Neural cell (in vitro differentiated cells): ENCODE results near the gene ACAD9. TPM values are rescaled to one million over a fixed set of nuclear protein-coding genes. Genes with fewer than 3 reads are reported as not detected.

Experiments
- H2AFZ ChIP-seq: fragments of 200-600, 300-800 bp; sonication (generic), shearing (Covaris generic); 2 replicates; pipeline ENCODE4 v1.6.0; 2014; ENCODE audit warnings: low read depth, mild to moderate bottlenecking, antibody characterized with exemption, low read length, moderate library complexity
- H3F3A ChIP-seq: fragments of 200-600 bp; shearing (Covaris generic); 2 replicates; pipeline ENCODE4 v1.6.1; 2016; ENCODE audit warnings: mild to moderate bottlenecking, moderate library complexity, mixed read lengths, antibody characterized with exemption, low read length; ENCODE audit not compliant: insufficient read depth, poor library complexity, severe bottlenecking
- H3K27ac ChIP-seq: fragments of 200-600, 300-800 bp; sonication (generic), shearing (Covaris generic); 2 replicates; pipeline ENCODE4 v1.5.1; 2014; ENCODE audit warnings: mild to moderate bottlenecking, low read length, moderate library complexity
- H3K27me3 ChIP-seq: fragments of 300-800, 200-600 bp; sonication (generic), shearing (Covaris generic); 2 replicates; pipeline ENCODE4 v1.6.0; 2014; ENCODE audit warnings: mild to moderate bottlenecking, low read depth, low read length, moderate library complexity; ENCODE audit not compliant: insufficient read depth
- H3K36me3 ChIP-seq: fragments of 300-800, 200-600 bp; sonication (generic), shearing (Covaris generic); 2 replicates; pipeline ENCODE4 v1.5.1; 2014; ENCODE audit warnings: mild to moderate bottlenecking, antibody characterized with exemption, low read length, moderate library complexity; ENCODE audit not compliant: insufficient read depth
- H3K4me2 ChIP-seq: fragments of 300-800, 200-600 bp; sonication (generic), shearing (Covaris generic); 2 replicates; pipeline ENCODE4 v1.6.0; 2014; ENCODE audit warnings: mild to moderate bottlenecking, low read length
- H3K4me3 ChIP-seq: fragments of 300-800, 200-600 bp; sonication (generic), shearing (Covaris generic); 2 replicates; pipeline ENCODE4 v1.5.1; 2014; ENCODE audit warnings: mild to moderate bottlenecking, low read length, moderate library complexity
- H3K79me2 ChIP-seq: fragments of 200-600 bp; shearing (Covaris generic); replicated peaks from 2 replicates; pipeline ENCODE4 v1.6.0; 2014; ENCODE audit warnings: mild to moderate bottlenecking, low read length, moderate library complexity; ENCODE audit not compliant: insufficient read depth
- H3K9ac ChIP-seq: fragments of 300-800, 200-600 bp; sonication (generic), shearing (Covaris generic); 2 replicates; pipeline ENCODE4 v1.6.1; 2016; ENCODE audit warnings: mild to moderate bottlenecking, low read length, mixed read lengths
- H3K9me2 ChIP-seq: fragments of 200-600 bp; shearing (Covaris generic); 2 replicates; pipeline ENCODE4 v1.6.1; 2016; ENCODE audit warnings: mild to moderate bottlenecking, low read length, mixed read lengths; ENCODE audit not compliant: insufficient read depth
- H3K9me3 ChIP-seq: fragments of 200-600, 300-800 bp; sonication (generic), shearing (Covaris generic); 2 replicates; pipeline ENCODE4 v1.6.1; 2016; ENCODE audit warnings: mild to moderate bottlenecking, mixed run types, low read length, moderate library complexity, mixed read lengths
- H4K20me1 ChIP-seq: fragments of 200-600 bp; shearing (Covaris generic); 2 replicates; pipeline ENCODE4 v1.6.1; 2016; ENCODE audit warnings: mild to moderate bottlenecking, mixed run types; ENCODE audit not compliant: insufficient read depth
- EP300 ChIP-seq: fragments of 450-650 bp; conservative IDR thresholded peaks from 2 replicates; pipeline ENCODE4 v1.6.1; 2014; ENCODE audit warnings: antibody characterized with exemption, mild to moderate bottlenecking, moderate library complexity; ENCODE audit not compliant: poor library complexity, severe bottlenecking
- EZH2 ChIP-seq: fragments of 200-600, 300-800 bp; shearing (Covaris generic), sonication (generic); IDR thresholded peaks from 2 replicates; pipeline ENCODE4 v1.6.1; 2014; ENCODE audit warnings: antibody characterized with exemption, low read length, borderline replicate concordance, mild to moderate bottlenecking; ENCODE audit not compliant: insufficient read depth, poor library complexity, severe bottlenecking
- MXI1 ChIP-seq: fragments of 450-650 bp; conservative IDR thresholded peaks from 2 replicates; pipeline ENCODE4 v1.6.1; 2014; ENCODE audit warnings: antibody characterized with exemption, mild to moderate bottlenecking; ENCODE audit not compliant: poor library complexity, severe bottlenecking
- POLR2AphosphoS5 ChIP-seq: IDR thresholded peaks from 2 replicates; pipeline ENCODE4 v1.6.1; 2012
- RAD21 ChIP-seq: fragments of 450-650 bp; conservative IDR thresholded peaks from 2 replicates; pipeline ENCODE4 v1.6.1; 2014; ENCODE audit warnings: antibody characterized with exemption, mild to moderate bottlenecking, moderate library complexity
- REST ChIP-seq: IDR thresholded peaks from 2 replicates; pipeline ENCODE4 v1.6.1; 2012; ENCODE audit warnings: borderline replicate concordance
- SMC3 ChIP-seq: fragments of 450-650 bp; conservative IDR thresholded peaks from 2 replicates; pipeline ENCODE4 v1.6.1; 2014; ENCODE audit warnings: antibody characterized with exemption, mild to moderate bottlenecking, moderate library complexity; ENCODE audit not compliant: poor library complexity
- TAF1 ChIP-seq: IDR thresholded peaks from 2 replicates; pipeline ENCODE4 v1.6.1; 2012; ENCODE audit warnings: low read depth
- polyA plus RNA-seq: library from polyadenylated mRNA; depleted of rRNA; stranded (reverse); fragments of >200 nt; gene quantifications from 2 replicates; pipeline ENCODE4 v1.2.3, GENCODE V29; 2014
- TF ChIP-seq, protein P1 (sequence below): fragments of 450-650 bp; IDR thresholded peaks from 2 replicates; pipeline ENCODE4 v1.5.1; 2014; ENCODE audit warnings: antibody characterized with exemption, mild to moderate bottlenecking, moderate library complexity; ENCODE audit not compliant: poor library complexity, severe bottlenecking

Gene ACAD9
- polyA plus RNA-seq, 1 donor from 2014 or later: 33.5 TPM

DNA sequence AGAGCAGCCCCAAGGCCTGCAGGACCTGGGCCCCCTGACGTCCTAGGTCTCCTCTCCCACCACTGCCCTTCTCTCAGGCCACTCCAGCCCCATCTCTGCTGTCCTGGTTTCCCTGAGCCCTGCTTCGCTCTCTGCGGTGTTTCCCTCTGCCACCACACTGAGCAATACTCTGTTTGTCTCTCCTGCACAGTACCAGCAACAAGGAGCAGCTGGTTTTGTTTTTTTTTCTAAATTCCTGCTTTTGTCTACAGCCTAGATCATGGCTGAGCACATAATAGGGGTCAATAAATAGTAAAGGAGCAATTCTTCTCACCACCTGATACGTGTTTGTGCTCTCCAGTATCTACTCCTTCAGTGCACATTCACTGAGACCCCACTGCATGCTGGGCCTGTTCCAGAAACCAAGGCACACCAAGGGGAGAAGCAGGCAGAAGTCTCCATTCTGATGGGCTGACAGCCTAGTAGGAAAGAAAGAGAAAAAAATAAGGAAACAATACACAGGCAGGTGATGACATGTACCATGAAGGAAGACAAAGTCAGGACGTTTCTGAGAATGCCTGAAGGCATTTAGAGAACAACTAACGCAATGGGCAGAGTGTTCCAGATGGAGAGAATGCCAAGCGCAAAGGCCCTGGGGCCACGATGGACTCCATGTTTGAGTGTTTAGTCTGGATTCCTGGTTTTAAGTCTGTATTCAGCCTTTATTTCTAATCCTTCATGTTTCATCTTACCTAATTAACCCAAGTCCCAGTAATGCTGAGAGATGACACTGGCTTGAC is 6.0 kb upstream of the ACAD9 start:
- H3K27ac ChIP-seq: no peak overlapping the region
- no peaks in the 10 kb centered on the region for H4K20me1 ChIP-seq
- H3K79me2 ChIP-seq: peaks cover 5% of the 10 kb centered on the region
- H3K9ac ChIP-seq: no peak overlapping the region
- no peaks in the 10 kb centered on the region for H3K9me2 ChIP-seq
- H2AFZ ChIP-seq: no peak overlapping the region
- no peaks in the 10 kb centered on the region for H3K36me3 ChIP-seq
- no peaks in the 10 kb centered on the region for H3K9me3 ChIP-seq
- TF ChIP-seq POLR2AphosphoS5: no peak
- TF ChIP-seq SMC3: no peak
- no peak for TF ChIP-seq RAD21
- TF ChIP-seq, protein P1, sequence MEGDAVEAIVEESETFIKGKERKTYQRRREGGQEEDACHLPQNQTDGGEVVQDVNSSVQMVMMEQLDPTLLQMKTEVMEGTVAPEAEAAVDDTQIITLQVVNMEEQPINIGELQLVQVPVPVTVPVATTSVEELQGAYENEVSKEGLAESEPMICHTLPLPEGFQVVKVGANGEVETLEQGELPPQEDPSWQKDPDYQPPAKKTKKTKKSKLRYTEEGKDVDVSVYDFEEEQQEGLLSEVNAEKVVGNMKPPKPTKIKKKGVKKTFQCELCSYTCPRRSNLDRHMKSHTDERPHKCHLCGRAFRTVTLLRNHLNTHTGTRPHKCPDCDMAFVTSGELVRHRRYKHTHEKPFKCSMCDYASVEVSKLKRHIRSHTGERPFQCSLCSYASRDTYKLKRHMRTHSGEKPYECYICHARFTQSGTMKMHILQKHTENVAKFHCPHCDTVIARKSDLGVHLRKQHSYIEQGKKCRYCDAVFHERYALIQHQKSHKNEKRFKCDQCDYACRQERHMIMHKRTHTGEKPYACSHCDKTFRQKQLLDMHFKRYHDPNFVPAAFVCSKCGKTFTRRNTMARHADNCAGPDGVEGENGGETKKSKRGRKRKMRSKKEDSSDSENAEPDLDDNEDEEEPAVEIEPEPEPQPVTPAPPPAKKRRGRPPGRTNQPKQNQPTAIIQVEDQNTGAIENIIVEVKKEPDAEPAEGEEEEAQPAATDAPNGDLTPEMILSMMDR: no peak
- no peak for TF ChIP-seq MXI1
- TF ChIP-seq REST: no peak
- TF ChIP-seq EP300: no peak
- H3K4me3 ChIP-seq: no peak overlapping the region
- no peaks in the 10 kb centered on the region for H3K27me3 ChIP-seq
- no peaks in the 10 kb centered on the region for H3F3A ChIP-seq
- no peak overlapping the region for H3K4me2 ChIP-seq

- H4K20me1 ChIP-seq: no peaks in the 10 kb centered on the region
- H3K9ac ChIP-seq: no peak overlapping the region
- no peaks in the 10 kb centered on the region for H3K36me3 ChIP-seq
- H3K9me3 ChIP-seq: no peaks in the 10 kb centered on the region
- no peaks in the 10 kb centered on the region for H3F3A ChIP-seq
- peaks cover 12% of the 10 kb centered on the region for H3K79me2 ChIP-seq
- no peaks in the 10 kb centered on the region for H3K9me2 ChIP-seq
- H3K27ac ChIP-seq: no peak overlapping the region
- TF ChIP-seq EZH2 (no peak), RAD21 (no peak), POLR2AphosphoS5 (no peak), REST (no peak), EP300 (no peak), MXI1 (no peak), SMC3 (no peak), TAF1 (no peak)
- TF ChIP-seq, protein P1: no peak
- no peaks in the 10 kb centered on the region for H3K27me3 ChIP-seq
- H3K4me2 ChIP-seq: no peak overlapping the region
- no peak overlapping the region for H3K4me3 ChIP-seq
- no peak overlapping the region for H2AFZ ChIP-seq
Measured at GRCh38 chr3:128874481-128875180, 4.8 kb upstream of the ACAD9 start.
